ENCODE results near the gene IDH3B. TPM values are rescaled to one million over a fixed set of nuclear protein-coding genes. Genes with fewer than 3 reads are reported as not detected.

The IDH3B gene
- total RNA-seq, 4 donors from 2014 or later = 101 to 141 (median 116) TPM

DNA sequence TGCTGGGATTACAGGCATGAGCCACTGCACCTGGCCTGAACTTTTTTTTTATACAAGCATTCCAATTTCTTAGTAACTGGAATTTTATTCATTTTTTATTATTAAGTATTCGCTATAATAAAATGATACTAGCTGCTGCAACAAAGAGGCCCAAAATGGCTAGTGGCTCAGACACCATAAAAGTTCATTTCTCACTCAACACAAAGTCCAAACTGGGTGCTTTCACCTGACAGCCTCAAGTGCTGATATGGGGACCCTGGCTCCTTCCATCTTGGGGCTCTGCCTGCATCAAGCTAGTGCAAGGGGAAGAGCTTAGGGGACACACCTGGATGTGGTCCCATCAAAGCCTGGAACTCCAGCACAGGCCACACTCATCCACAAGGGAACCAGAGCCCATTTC lies 23.8 kb downstream of the IDH3B start:
- Histone ChIP-seq H3K4me3 (no peak overlapping the region), H3K36me3 (peaks cover 0 to 52% (median 0%) of the 10 kb centered on the region in 3 donors), H3K4me1 (no peaks in the 10 kb centered on the region), H3K27me3 (no peaks in the 10 kb centered on the region), H3K27ac (no peak overlapping the region), H3K9me3 (no peaks in the 10 kb centered on the region)
- TF ChIP-seq EP300 (IDR thresholded peaks at IDR 0.05) = no peak
- TF ChIP-seq, protein P1, sequence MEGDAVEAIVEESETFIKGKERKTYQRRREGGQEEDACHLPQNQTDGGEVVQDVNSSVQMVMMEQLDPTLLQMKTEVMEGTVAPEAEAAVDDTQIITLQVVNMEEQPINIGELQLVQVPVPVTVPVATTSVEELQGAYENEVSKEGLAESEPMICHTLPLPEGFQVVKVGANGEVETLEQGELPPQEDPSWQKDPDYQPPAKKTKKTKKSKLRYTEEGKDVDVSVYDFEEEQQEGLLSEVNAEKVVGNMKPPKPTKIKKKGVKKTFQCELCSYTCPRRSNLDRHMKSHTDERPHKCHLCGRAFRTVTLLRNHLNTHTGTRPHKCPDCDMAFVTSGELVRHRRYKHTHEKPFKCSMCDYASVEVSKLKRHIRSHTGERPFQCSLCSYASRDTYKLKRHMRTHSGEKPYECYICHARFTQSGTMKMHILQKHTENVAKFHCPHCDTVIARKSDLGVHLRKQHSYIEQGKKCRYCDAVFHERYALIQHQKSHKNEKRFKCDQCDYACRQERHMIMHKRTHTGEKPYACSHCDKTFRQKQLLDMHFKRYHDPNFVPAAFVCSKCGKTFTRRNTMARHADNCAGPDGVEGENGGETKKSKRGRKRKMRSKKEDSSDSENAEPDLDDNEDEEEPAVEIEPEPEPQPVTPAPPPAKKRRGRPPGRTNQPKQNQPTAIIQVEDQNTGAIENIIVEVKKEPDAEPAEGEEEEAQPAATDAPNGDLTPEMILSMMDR (IDR thresholded peaks at IDR 0.05) = no peak
- TF ChIP-seq POLR2A (IDR thresholded peaks at IDR 0.05) = no peak
- WGBS, 2 donors = 0% methylated on average over 1 of the region's 1 CpG
- no peak for DNase-seq (ENCODE audit: low spot score in 2 of 2)

DNA sequence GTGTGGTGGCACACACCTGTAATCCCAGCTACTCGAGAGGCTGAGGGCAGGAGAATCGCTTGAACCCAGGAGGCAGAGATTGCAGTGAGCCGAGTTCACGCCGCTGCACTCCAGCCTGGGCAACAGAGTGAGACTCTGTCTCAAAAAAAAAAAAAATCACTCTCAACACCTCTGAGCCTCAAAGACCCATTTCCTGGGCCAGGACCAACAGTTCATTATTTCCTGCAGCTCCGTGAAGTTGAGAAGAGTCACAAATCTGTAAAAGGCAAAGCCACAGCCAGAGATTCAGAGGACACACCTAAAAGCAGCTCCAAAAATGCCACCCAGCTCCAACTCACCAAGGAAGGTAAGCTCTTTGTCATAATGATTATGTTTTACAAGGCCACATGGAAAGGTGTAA lies 26.8 kb downstream of the IDH3B start:
- 68 to 73% methylated on average over 6 of the region's 6 CpGs for WGBS, 2 donors

DNA sequence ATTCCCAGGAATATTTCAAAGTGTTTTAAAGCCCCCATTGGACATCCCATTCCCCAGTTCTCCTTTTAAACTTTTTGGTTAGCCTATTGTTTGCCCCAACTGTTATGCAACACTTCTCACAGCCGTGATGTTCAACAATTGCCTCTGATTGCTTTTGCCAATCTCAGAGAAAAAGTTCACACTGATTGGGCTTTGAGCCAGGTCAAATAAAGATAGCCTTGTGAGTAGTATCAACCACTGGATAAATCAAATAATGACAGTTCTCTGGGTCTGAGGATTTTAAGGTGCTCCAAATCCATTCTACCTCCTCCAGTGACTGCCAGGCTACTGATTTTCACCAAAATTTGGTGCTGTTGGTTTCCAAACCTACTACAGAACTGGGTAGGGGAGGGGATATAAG lies 30.6 kb downstream of the IDH3B start:
- TF ChIP-seq, protein P1 (IDR thresholded peaks at IDR 0.05) = no peak
- TF ChIP-seq POLR2A (IDR thresholded peaks at IDR 0.05) = no peak
- TF ChIP-seq EP300 (IDR thresholded peaks at IDR 0.05) = no peak
- Histone ChIP-seq H3K4me3 (no peak overlapping the region), H3K36me3 (no peaks in the 10 kb centered on the region), H3K27ac (no peak overlapping the region), H3K9me3 (peaks cover 0 to 22% (median 0%) of the 10 kb centered on the region in 4 donors), H3K4me1 (no peaks in the 10 kb centered on the region), H3K27me3 (no peaks in the 10 kb centered on the region)
- WGBS, 2 donors = 0% methylated on average over 1 of the region's 1 CpG
- no peak for DNase-seq (ENCODE audit: low spot score in 2 of 2)

More for the DNA sequence above, 26.8 kb downstream of the IDH3B start:
- TF ChIP-seq POLR2A (IDR thresholded peaks at IDR 0.05) (no peak), EP300 (IDR thresholded peaks at IDR 0.05) (no peak)
- TF ChIP-seq, protein P1 (IDR thresholded peaks at IDR 0.05) = no peak
- Histone ChIP-seq H3K4me1 (no peaks in the 10 kb centered on the region), H3K4me3 (no peak overlapping the region), H3K9me3 (no peaks in the 10 kb centered on the region), H3K36me3 (peaks cover 0 to 26% (median 0%) of the 10 kb centered on the region in 3 donors), H3K27me3 (no peaks in the 10 kb centered on the region), H3K27ac (no peak overlapping the region)
- DNase-seq (ENCODE audit: low spot score in 2 of 2) = no peak

DNA sequence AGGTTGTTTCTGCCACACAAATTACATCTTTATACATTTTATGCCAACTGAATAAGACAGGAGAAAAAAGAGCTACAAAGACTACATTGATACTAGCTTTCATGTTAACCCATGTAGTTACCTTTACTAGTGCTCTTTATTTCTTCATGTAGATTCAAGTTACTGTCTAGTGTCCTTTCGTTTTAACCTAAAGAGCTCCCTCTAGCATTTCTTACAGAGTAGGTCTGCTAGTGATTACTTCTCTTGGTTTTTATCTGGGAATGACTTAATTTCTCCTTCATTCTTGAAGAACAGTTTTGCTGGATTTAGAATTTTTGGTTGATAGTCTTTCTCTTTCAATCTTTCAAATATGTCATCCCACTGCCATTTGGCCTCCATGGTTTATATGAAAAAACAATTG lies 32.8 kb downstream of the IDH3B start:
- peaks cover 0 to 30% (median 0%) of the 10 kb centered on the region in 4 donors for H3K9me3 ChIP-seq
- 18 to 31% methylated on average over 1 of the region's 1 CpG for WGBS, 2 donors
- no peak overlapping the region for H3K4me3 ChIP-seq
- no peaks in the 10 kb centered on the region for H3K4me1 ChIP-seq
- no peak overlapping the region for H3K27ac ChIP-seq
- TF ChIP-seq, protein P1 (IDR thresholded peaks at IDR 0.05) = no peak
- TF ChIP-seq EP300 (IDR thresholded peaks at IDR 0.05) = no peak
- no peak for TF ChIP-seq POLR2A (IDR thresholded peaks at IDR 0.05)
- H3K36me3 ChIP-seq = no peaks in the 10 kb centered on the region
- DNase-seq (ENCODE audit: low spot score in 2 of 2) = no peak
- H3K27me3 ChIP-seq = no peaks in the 10 kb centered on the region

DNA sequence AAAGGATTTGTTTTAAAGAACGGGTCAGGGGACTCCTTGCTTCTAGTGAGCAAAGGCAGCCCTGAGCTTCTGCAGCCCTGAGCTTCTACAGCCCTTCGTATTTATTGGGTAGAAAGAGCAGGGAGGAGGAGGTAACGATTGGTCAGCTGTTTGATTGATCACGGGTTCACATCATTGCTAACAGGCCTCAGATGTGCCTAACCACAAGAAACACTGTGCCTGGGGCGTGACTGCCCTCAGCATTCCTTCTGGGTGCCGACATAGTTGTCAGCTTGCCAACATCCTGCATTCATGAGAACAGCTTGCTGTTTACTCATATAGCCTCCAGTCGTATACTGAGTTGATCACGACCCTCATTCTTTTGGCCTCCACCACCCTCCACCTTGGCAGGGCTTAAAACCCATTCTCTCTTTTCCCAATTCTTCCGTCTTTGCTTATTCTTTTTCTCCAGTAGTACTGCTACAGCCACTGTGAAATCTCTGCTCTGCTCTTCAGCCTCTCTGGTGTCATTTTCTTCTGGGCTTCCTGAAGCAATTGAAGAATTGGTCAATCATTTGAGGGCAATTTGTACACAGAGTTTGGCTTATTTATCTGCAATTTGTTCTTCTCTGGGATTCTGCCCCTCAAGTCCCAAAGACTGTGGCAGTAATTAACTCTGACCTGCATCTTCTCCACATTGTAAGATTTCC lies 37.0 kb downstream of the IDH3B start:
- H3K4me3 ChIP-seq = no peak overlapping the region

More for the DNA sequence above, 37.0 kb downstream of the IDH3B start:
- WGBS, 2 donors = 46 to 57% methylated on average over 9 of the region's 9 CpGs
- Histone ChIP-seq H3K4me1 (no peaks in the 10 kb centered on the region), H3K27ac (no peak overlapping the region), H3K27me3 (no peaks in the 10 kb centered on the region), H3K9me3 (peaks cover 0 to 35% (median 0%) of the 10 kb centered on the region in 4 donors), H3K36me3 (no peaks in the 10 kb centered on the region)
- TF ChIP-seq, protein P1 (IDR thresholded peaks at IDR 0.05) = no peak
- no peak for DNase-seq (ENCODE audit: low spot score in 2 of 2)
